GM12892 (cell line): ENCODE results near the gene DOCK2.

Experiments
- POLR2A ChIP-seq: IDR thresholded peaks from 2 replicates; pipeline ENCODE4 v1.6.1; 2011; ENCODE audit warnings: low read depth, low read length, control low read depth
- TAF1 ChIP-seq: IDR thresholded peaks from 2 replicates; pipeline ENCODE4 v1.6.1; 2011; ENCODE audit warnings: low read depth, mild to moderate bottlenecking, control low read depth, low read length, borderline replicate concordance

DNA sequence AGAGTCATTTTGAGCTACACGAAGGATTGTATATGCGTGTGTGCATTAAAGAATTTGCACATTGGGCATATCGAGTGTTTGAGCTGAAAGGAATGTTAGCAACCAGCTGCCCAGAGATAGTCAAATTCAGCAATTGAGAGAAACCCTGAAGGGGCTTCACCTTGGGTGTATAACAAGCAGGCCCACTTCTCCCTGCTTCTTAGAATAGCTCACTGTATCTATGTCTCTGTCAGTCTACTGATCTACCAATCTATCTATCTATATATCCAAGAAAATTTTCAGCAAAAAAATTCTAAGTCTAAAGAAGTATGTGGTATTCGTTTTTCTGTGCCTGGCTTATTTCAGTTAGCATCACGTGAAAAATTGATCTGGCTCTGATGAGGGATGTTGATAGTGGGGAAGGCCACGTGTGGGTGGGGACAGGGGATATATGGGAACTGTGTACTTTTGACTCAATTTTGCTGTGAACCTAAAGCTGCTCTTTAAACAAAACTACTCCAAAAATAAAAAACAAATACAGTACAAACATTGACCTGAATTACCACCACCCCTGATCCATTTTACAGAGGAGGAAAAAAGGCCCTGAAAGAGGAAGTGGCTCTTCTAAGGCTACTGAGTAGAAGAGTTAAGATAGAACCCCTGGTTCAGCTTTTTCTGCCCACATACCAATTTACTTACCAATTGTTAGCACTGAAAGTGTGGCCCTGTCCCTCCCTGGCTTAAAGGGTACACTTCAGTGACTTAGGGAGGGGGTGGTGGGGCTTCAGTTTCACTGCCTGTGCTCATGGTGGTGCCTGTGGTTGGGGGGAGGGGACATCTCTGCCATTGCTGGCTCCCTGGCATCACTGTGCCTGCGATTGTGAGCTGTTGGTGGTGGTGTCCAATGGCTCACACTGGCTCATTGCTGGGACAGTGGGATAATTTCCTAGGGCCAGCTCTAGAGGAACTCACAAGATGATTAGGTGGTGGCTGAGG is 141.8 kb downstream of the DOCK2 start:
- TF ChIP-seq TAF1 (0 out of 2 replicates have a peak, but pooled peaks have one; percentile 11), POLR2A (peak; percentile 39; the same call in 1 of the 2 replicates)
